ENCODE measurements around the gene FBXO34. TPM values are rescaled to one million over a fixed set of nuclear protein-coding genes. Genes with fewer than 3 reads are reported as not detected.

FBXO34 gene
- total RNA-seq, 1 donor from 2014 or later = 17.9 TPM

DNA sequence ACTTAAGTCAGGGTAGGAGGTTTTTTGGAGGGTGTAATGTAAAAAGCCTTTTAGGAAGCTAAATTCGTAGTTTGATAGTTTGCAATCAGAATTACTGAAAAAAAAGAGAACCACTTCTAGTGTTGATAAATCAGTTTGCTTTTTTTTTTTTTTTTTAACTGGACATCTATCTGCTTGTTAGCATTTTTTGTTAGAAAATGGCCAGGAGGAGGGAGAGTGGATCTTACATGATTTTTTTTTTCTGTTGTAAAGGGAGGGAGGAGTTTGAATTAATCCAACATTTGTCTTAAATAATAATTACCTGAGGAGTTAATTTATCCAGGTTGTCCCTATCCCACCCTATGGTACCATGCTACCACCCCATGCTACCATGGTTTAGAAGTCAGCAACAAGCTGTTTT lies 1.2 kb downstream of the FBXO34 start:
- no peak for DNase-seq (ENCODE audit: low spot score)

DNA sequence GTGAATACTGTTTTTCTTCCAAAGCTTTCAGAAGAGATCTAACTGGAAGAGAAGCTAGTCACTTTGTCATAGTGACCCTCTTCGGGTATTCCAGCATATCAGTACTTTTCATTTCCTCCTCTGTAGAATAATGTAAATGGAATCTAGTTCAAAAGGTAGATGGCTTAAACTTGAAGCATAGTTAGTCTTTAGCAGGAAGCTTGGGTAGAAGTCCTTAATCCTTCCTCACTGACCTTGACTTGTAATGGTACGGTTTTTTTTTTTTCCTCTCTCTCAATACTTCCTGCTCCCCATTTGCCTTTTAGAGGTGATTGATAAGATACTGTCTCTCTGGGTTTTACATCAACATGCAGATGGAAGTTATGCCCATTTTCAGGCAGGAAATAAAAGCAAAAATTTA lies 1.7 kb downstream of the FBXO34 start:
- no peak for DNase-seq (ENCODE audit: low spot score)

DNA sequence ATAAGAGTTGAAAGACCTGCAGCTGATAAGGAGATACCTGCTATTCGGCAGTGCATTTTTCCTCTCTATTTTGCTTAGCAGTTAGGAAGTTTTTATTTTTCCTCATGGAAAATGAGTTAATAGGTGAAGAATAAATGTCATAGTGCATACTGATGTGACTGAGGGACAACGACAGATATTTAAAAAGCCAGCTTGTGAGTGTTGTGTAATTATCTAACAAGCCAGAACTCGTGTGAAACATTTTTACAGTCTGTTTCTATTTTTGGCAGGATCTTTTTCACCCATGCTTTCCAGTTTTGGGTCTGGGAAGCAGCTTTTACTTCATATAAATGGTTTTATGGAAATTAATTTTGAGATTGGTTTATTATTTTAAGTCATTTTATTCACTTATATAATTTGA lies 2.9 kb downstream of the FBXO34 start:
- DNase-seq (ENCODE audit: low spot score) = no peak

DNA sequence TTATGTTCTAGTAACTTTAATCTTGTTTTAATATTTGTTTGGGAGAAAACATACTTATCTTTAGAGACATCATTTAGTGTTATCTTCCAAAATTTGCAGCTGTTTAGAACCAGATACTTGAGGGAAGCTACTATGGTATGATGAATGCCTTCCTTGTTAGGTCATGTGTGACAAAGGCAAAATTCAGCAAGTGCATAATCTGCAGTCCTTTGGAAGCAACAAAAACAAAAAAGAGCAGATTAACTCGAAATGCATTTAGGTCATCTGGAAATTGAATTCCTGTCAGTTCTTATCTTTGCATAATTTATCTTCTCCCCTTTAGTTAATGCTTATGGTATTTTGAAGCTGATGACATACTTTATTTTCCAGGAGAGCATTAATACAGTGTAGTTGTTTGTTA lies 3.5 kb downstream of the FBXO34 start:
- no peak for DNase-seq (ENCODE audit: low spot score)

DNA sequence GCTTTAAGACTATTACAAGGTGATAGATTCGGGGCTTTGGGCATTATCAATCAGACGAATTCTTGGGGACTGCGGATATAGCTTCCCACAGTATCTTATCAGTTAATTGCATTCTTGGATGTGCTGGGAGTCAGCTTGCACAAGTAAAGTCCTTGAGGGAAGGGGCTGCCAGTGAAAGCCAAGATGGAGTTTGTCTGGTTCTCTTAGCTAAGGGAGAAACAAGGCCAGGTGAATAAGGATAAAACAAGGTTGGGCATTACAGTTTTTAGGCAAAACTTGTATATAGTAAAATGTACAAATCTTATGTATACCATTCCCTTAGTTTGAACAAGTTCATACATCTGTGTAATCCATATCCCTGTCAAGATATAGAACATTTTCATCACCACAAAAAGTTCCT lies 5.5 kb downstream of the FBXO34 start:
- DNase-seq (ENCODE audit: low spot score) = no peak

DNA sequence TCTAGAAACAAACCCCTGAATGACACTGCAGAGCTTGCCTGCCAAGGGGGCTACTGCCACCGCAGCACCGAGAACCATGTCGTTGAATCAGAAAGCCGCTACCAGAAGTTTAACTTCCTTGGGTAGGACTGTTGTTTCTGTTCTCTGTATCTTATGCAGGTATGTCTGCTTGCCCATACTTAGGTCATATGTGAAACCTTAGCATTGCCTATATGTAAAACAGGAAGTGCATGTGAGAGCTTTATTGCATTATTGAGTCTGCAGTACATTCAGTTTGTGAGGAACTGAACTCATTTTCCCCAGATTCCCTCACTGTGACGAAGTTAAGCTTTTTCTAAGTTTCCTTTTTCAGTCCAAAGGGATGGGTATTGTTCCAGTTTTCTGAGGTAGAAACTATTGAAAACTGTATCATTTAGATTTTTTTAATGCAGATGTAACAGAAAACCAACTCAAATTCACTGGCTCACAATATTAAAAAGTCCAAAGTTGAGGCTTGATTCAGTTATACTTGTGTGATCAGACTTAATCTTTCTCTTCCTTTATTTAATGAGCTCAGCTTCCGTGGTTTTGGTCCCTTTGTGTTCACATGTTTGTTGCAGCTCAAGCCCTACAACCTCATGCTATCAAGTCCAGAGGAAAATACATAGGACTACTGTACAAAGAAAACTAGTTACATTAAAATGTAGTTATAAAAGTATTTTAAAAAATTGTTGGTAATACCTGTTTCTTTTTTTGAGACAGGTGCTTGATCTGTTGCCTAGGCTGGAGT lies 6.9 kb downstream of the FBXO34 start:
- DNase-seq (ENCODE audit: low spot score) = no peak

DNA sequence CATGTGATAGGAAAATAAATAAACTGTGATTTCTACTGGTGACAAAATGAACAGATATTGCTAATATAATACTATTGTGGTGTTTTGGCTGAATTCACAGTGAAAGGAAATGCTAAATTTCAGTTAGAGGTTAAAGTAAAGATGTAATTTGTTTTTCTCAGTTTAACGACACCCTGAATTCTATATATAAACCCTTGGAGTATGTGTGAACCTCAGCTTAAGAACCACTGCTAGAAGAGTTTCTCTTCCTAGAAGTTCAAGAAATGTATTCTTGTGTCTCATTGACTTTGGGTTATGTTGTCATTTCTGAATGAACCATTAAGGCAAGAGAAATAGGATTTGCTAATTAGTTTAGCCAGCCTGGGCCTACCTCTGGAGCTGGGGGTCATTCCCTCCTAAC lies 8.2 kb downstream of the FBXO34 start:
- DNase-seq (ENCODE audit: low spot score) = no peak

DNA sequence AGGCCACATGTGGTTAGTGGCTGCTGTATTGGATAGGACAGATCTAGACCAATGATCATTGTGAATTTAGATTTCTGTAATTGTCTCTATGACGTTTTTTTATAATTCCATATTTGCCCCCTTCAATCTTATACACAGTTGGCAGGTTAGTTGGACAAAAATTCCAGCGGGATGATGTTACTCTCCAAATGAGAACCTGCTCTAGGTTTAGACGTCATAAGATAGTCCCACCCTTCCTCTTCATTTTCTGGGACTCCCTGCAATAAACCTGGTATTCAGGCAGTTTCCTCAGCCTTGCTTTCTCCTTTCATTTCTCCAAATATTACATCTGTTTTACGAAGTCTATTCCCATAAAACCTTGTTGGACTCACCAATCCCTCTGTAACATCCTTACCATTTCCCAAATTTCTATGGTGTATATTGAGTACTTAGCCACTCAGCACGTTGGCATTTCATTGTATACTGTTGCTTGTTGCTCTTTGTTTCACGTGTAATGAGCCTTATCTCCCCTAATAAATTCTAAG lies 10.2 kb downstream of the FBXO34 start:
- no peak for DNase-seq (ENCODE audit: low spot score)

DNA sequence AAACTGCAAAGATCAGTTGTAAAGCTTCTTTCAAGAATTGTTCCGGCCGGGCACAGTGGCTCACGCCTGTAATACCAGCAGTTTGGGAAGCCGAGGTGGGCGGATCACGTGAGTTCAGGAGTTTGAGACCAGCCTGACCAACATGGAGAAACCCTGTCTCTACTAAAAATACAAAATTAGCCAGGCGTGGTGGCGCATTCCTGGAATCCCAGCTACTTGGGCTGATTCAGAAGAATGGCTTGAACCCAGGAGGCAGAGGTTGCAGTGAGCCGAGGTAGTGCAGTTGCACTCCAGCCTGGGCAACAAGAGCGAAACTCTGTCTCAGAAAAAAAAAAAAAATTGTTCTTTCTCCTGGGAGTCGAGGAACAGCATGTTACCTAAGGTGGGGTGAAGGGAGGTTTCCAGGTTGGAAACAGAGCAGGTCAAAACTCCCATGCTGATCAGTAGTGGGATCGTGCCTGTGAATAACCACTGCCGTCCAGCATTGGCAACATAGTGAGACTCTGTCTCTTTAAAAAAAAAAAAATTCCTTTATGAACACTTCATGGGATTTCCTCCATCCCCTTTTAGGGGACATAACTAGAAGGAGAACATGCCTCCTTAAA lies 13.9 kb downstream of the FBXO34 start:
- no peak for DNase-seq (ENCODE audit: low spot score)

DNA sequence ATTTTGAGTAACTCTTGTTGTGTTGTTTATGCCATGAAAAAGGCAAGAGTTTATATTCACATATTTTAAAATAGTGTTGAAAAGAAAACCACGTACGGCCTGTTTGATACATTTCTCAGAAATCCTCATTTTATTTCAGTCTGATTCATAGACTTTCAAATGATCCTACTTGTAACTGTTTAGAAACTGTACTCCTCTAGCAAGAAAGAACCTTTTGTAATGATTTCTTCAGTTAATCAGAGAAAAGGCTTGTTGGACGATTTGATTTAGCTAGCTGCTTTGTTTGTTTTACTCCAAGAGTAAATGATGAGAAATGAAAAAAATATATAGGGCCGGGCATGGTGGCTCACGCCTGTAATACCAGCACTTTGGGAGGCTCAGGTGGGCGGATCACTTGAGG lies 17.2 kb downstream of the FBXO34 start:
- DNase-seq (ENCODE audit: low spot score) = no peak

DNA sequence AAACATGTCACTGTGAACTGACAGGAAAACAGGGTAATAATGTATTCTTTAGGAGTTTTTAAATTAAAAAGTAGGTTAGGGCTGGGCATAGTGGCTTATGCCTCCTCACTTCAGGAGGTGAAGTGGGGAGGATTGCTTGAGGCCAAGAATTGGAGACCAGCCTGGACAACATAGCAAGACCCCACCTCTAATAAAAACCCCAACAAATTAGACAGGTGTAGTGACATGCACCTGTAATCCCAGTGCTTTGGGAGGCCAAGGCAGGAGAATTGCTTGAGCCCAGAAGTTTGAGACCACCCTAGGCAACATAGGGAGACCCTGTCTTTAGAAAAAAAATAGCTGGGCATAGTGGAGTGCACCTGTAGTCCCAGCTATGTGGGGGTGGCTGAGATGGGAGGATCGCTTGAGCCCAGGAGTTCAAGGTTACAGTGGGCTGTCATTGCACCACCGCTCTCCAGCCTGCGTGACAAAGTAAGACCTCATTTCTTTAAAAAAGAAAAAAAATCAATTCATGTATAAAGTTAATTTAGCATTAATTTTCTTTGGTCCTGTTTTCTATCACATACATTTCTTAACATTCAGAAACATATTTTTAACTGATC lies 20.4 kb downstream of the FBXO34 start:
- no peak for DNase-seq (ENCODE audit: low spot score)

DNA sequence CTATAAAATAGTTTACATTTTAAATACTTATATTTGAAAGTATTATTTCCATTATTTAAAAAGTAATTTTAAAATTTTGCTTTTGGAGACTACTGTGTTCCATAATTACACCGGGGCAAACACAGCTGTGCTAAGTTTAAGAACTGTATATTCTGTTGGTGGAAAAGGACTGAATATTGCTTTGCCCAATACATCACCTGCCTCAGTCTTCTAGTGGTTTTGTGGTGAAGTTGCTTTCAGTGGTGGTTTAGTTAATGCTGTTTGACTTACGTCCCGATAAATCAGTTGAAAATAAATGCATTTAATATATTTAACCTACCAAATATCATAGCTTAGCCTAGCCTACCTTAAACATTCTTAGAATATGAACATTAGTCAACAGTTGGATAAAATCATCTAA lies 23.4 kb downstream of the FBXO34 start:
- no peak for DNase-seq (ENCODE audit: low spot score)

DNA sequence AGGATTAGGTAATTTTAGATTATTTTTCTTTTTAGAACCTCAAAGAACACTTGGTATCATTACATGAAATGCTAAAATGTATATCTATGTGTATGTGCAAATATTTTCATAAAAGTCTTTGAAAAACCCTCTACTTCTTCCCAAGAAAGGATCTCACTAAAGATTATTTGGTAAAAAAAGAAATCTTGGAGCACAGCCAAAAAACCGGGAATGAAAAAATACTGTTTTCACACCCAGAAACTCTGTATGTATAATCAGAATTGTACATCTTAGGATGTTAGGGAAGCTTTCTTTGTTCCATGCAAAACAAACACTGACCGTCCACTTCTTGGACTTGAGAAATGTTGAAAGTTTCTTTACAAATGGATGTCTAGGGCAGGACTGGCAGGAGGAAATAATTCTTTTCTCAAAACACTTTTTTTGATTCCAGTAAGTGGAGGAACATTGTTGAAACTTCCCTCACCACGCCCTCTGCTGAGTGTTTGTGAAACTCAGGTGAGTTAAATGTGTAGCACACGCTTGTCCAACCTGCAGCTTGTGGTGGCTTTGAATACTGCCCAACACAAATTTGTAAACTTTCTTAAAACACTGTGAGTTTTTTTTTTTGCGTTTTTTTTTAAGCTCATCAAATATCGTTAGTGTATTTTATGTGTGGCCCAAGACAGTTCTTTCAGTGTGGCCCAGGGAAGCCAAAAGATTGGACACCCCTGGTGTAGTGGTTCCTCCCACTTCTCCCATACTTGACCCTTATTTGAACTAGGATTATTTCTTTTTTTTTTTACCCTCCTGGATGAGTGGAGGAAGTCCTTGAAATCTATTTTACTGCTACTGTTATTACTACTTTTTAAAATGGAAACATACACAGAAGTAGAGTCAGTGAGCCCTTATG lies 26.6 kb downstream of the FBXO34 start:
- DNase-seq (ENCODE audit: low spot score) = no peak

DNA sequence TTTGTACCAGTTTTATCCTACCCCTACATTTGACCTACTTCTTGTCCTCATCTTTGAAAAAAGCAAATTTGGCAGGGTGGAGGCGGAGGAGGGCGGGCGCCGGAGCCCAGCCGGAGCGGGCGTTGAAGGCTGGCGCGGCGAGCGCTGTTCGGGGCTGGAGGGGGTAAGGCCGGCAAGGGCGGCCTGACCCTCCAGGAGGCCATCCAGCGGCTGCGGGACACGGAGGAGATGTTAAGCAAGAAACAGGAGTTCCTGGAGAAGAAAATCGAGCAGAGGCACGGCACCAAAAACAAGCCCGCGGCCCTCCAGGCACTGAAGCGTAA lies 27.2 kb downstream of the FBXO34 start:
- DNase-seq (ENCODE audit: low spot score) = no peak

DNA sequence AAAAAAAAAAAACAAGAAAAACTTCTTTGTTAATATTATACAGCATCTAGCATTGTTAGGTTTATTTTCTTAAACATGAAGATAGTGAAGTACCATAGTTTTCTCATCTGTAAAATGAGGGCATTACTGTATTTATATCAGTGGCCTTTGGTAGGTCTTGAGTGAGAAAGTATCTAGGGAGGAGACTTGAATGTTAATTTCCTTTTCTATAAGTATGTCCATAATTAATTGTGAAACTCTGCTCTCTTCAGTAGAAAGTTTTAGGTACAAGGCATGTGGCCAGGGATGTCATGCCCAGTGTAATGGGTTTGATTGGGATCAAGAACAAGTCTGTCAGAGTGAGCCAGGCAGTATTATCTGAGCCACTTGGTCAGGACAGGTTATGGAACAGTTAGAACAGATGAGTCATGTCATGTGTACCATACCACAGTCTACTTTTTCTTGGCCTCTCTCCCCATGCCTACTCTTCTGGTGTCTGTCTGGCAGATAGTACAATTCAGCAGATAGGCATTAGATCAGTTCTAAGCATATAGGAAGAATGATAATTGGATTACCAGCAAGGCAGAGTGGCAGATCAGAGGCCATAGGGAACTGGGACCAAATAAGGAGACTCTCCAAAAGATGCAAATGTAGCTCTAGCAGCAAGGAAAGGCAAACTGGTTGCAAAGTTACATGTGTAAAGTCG lies 30.4 kb downstream of the FBXO34 start:
- DNase-seq (ENCODE audit: low spot score) = no peak

DNA sequence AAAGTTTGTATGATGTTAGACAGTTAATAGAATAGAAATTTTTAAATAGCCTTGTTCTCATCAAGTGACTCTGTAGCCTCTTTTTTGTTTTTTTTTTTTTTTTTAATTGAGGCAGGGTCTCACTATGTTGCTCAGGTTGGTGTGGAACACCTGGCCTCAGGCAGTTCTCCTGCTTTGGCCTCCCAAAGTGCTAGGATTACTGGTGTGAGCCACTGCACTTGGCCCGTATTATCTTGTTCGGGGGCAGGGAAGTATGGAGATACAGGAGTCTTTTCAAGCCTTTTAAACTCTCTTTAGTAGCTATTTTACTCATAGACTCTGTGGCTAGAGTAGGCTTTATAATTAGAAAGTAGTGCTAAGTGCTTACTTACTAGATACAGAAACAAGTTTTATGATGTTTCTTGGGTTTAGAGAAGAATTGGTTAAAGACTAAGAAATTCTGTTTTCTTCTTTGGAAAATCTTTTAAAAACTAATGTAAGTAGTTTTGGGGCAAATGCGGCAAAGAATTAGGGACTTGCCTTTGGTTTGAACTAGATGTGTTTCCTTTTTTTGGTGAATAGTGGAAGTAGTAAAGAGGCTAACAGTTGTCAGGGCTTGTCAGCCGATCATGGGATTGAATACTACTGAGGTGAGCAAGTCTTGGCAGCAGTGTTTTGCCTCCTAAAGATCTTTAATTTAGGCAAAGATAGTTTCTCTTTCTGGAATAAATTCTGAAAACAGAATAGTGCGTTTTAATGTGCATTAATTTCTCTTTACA lies 31.3 kb downstream of the FBXO34 start:
- DNase-seq (ENCODE audit: low spot score) = no peak

DNA sequence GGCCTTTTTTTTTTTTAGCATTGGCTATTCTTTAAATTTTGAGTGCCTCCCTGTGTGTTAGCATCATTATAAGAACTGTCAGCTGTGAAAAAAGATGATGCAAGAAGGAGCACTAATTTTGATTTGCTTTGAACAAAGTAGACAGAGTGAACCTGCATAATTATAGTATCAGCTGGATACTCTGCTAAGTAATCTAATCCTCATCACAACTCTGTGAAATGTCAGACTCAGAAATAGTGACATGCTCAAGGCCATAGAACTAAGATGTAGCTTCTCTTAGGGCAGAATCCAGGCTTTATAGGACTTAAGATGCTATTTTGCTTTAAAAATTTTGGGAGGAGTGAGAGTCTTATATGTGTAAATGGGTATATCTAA lies 31.9 kb downstream of the FBXO34 start:
- DNase-seq (ENCODE audit: low spot score) = no peak

DNA sequence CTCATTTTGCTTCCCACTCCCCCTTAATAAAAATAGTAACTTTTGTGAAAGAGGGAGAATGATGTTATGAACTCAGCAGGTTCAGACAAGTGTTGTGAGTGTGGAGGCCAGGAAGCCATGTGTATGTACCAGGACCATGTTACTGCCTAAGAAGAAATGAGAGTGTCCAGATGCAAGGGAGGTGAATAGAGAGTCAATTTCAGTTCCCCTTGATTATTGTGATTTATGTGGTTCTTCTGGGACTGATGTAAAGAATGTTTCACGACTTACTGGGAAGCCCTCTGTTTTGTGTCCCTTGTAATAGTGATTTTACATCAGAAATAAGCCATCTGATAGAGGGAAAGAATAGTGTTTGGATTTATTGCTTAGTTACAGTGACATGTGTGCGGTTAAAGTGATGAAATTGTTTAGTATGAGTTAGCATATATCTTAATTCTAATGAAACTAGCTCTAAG lies 32.5 kb downstream of the FBXO34 start:
- no peak for DNase-seq (ENCODE audit: low spot score)

DNA sequence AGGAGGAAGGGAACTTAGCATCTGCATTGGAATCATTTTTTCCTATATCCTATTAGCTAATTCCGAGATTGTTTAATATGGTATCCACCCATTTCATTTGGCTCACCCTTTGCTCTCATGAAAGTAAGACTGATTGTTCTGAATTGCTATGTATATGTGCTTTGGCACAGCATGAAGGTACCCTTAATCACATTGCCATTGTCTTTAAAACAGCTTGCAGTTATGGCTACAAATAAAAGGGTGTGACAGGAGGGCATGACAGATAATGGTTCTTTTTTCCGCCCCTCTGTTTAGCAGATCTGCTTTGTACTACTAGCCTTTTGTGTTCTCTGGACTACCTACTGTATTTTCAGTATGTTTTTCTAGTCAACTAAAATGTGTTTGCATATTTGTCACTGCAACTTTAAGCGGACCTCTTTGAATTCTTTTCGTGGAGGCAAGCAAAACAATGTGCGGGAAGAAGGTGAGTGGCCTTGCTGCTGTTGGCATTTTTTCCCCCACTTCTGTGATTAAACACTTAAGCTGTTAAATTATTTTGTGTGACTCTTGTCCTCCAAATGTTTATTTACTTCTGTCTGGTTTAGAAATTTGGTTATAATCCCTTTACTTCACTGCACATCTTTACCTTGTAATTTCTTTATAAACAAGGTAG lies 35.8 kb downstream of the FBXO34 start:
- DNase-seq (ENCODE audit: low spot score) = no peak

DNA sequence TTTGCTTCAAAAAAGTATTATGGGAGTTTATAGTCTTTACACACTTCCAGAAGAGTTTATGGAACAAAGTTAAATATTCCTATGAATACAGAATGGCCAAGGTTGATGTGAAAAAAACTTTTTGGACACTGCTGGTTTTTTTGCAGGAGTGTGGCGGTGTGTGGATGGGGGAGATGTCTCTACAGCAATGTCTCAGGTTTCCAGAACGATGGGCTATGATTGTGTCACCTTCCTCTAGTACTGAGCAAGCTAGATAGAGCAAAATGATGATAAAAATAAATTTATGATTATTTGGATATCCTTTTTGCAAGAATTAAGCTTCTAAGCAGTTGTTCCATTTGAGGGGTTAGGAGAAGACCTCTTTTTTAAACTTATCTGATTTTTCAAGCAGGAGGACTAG lies 37.9 kb downstream of the FBXO34 start:
- DNase-seq (ENCODE audit: low spot score) = no peak
